Glutamatergic neuron (in vitro differentiated cells): ENCODE data around the gene RPL18. TPM values are rescaled to one million over a fixed set of nuclear protein-coding genes. Genes with fewer than 3 reads are reported as not detected.

Experiments
- DNase-seq: peaks from one replicate; pipeline ENCODE4 v3.0.0; 2022
- H3K27ac Mint-ChIP-seq: one replicate; pipeline ENCODE4 v1.8.0; 2020; ENCODE audit warnings: mild to moderate bottlenecking, mixed read lengths, inconsistent platforms; ENCODE audit not compliant: unreplicated experiment
- H3K27me3 Mint-ChIP-seq: one replicate; pipeline ENCODE4 v1.8.0; 2020; ENCODE audit warnings: mild to moderate bottlenecking, moderate library complexity, mixed read lengths, inconsistent platforms; ENCODE audit not compliant: unreplicated experiment
- H3K36me3 Mint-ChIP-seq: one replicate; pipeline ENCODE4 v1.8.0; 2020; ENCODE audit warnings: mild to moderate bottlenecking, mixed read lengths, inconsistent platforms; ENCODE audit not compliant: unreplicated experiment
- H3K4me1 Mint-ChIP-seq: one replicate; pipeline ENCODE4 v1.8.0; 2020; ENCODE audit warnings: mild to moderate bottlenecking, low read depth, mixed read lengths, inconsistent platforms; ENCODE audit not compliant: unreplicated experiment
- H3K4me3 Mint-ChIP-seq: one replicate; pipeline ENCODE4 v1.8.0; 2020; ENCODE audit warnings: mild to moderate bottlenecking, mixed read lengths, inconsistent platforms; ENCODE audit not compliant: unreplicated experiment
- H3K9me3 Mint-ChIP-seq: one replicate; pipeline ENCODE4 v1.8.0; 2020; ENCODE audit warnings: mild to moderate bottlenecking, moderate library complexity, mixed read lengths, inconsistent platforms; ENCODE audit not compliant: unreplicated experiment
- total RNA-seq: library from RNA; stranded (reverse); fragmentation: NEBNext Ultra II Directional; extraction: Animal tissue kit (Norgen Biotek cat#: 25700); gene quantifications from one replicate; pipeline ENCODE4 v1.2.1, GENCODE V29; 2021; ENCODE audit not compliant: unreplicated experiment
- TF ChIP-seq, protein P1 (sequence below): fragments of 200-600 bp; sonication (generic); IDR thresholded peaks from one replicate; pipeline ENCODE4 v1.5.0; 2021; ENCODE audit not compliant: partially characterized antibody, unreplicated experiment

The RPL18 gene
- total RNA-seq, 1 donor from 2014 or later = 1,011 TPM

DNA sequence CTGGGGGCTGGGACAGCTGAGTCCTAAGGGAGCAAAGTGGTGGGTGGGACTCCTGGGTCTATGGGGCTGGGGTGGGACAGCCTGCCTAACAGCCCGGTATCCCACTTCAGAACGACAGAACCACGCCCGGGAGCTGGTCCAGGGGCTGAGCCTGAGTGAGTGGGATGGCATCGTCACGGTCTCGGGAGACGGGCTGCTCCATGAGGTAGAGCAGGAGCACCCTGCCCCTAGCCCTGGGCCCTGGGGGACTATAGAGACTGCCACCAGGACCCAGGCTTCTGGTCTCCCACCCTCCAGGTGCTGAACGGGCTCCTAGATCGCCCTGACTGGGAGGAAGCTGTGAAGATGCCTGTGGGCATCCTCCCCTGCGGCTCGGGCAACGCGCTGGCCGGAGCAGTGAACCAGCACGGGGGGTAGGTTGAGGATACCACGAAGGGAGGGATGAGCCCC lies 8.9 kb upstream of the RPL18 start:
- peaks cover 14% of the 10 kb centered on the region for H3K9me3 Mint-ChIP-seq
- TF ChIP-seq, protein P1, sequence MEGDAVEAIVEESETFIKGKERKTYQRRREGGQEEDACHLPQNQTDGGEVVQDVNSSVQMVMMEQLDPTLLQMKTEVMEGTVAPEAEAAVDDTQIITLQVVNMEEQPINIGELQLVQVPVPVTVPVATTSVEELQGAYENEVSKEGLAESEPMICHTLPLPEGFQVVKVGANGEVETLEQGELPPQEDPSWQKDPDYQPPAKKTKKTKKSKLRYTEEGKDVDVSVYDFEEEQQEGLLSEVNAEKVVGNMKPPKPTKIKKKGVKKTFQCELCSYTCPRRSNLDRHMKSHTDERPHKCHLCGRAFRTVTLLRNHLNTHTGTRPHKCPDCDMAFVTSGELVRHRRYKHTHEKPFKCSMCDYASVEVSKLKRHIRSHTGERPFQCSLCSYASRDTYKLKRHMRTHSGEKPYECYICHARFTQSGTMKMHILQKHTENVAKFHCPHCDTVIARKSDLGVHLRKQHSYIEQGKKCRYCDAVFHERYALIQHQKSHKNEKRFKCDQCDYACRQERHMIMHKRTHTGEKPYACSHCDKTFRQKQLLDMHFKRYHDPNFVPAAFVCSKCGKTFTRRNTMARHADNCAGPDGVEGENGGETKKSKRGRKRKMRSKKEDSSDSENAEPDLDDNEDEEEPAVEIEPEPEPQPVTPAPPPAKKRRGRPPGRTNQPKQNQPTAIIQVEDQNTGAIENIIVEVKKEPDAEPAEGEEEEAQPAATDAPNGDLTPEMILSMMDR = no peak
- no peak overlapping the region for H3K27ac Mint-ChIP-seq
- no peak overlapping the region for H3K4me3 Mint-ChIP-seq
- H3K4me1 Mint-ChIP-seq = peaks cover 18% of the 10 kb centered on the region
- DNase-seq = no peak
- peaks cover 8% of the 10 kb centered on the region for H3K27me3 Mint-ChIP-seq
- no peaks in the 10 kb centered on the region for H3K36me3 Mint-ChIP-seq

DNA sequence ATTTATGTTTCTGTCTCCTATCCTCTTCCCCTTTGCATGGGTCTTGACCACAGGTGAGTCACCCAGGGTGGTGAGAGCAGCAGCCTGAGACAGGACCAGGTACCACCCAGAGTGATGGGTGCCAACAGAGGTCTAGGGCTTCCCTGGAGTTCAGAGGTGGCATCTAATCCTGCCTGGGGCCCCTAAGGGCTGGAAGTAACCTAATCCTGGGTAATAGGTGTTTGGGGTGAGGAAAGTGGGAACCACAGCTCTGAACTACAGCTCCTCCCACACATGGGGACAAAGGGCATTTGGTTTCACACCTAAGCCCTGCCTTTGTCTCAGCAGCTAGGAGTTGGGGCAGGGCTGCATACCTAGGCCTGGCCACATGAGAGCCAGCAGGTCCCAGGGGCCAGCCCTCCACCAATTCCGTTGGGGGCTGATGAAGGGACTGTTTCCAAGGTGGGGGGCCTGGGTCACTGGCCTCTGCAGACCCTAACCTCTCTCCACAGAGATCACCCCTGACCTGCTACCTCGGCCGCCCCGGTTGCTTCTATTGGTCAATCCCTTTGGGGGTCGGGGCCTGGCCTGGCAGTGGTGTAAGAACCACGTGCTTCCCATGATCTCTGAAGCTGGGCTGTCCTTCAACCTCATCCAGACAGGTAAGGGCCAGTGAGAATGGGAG lies 8.4 kb upstream of the RPL18 start:
- DNase-seq = no peak
- TF ChIP-seq, protein P1 = no peak
- peaks cover 21% of the 10 kb centered on the region for H3K4me1 Mint-ChIP-seq
- no peak overlapping the region for H3K27ac Mint-ChIP-seq
- peaks cover 14% of the 10 kb centered on the region for H3K9me3 Mint-ChIP-seq
- H3K4me3 Mint-ChIP-seq = peak overlapping the region; percentile 20
- peaks cover 10% of the 10 kb centered on the region for H3K27me3 Mint-ChIP-seq
- no peaks in the 10 kb centered on the region for H3K36me3 Mint-ChIP-seq

DNA sequence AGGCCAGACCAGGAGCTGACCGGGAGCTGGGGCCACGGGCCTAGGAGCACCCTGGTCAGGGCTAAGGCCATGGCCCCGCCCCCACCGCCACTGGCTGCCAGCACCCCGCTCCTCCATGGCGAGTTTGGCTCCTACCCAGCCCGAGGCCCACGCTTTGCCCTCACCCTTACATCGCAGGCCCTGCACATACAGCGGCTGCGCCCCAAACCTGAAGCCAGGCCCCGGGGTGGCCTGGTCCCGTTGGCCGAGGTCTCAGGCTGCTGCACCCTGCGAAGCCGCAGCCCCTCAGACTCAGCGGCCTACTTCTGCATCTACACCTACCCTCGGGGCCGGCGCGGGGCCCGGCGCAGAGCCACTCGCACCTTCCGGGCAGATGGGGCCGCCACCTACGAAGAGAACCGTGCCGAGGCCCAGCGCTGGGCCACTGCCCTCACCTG lies 6.9 kb upstream of the RPL18 start:
- Mint-ChIP-seq H3K9me3 (peaks cover 13% of the 10 kb centered on the region), H3K27ac (no peak overlapping the region), H3K27me3 (peaks cover 12% of the 10 kb centered on the region), H3K36me3 (no peaks in the 10 kb centered on the region), H3K4me3 (peak overlapping the region; percentile 98), H3K4me1 (peaks cover 27% of the 10 kb centered on the region)
- DNase-seq = no peak
- TF ChIP-seq, protein P1 = no peak

DNA sequence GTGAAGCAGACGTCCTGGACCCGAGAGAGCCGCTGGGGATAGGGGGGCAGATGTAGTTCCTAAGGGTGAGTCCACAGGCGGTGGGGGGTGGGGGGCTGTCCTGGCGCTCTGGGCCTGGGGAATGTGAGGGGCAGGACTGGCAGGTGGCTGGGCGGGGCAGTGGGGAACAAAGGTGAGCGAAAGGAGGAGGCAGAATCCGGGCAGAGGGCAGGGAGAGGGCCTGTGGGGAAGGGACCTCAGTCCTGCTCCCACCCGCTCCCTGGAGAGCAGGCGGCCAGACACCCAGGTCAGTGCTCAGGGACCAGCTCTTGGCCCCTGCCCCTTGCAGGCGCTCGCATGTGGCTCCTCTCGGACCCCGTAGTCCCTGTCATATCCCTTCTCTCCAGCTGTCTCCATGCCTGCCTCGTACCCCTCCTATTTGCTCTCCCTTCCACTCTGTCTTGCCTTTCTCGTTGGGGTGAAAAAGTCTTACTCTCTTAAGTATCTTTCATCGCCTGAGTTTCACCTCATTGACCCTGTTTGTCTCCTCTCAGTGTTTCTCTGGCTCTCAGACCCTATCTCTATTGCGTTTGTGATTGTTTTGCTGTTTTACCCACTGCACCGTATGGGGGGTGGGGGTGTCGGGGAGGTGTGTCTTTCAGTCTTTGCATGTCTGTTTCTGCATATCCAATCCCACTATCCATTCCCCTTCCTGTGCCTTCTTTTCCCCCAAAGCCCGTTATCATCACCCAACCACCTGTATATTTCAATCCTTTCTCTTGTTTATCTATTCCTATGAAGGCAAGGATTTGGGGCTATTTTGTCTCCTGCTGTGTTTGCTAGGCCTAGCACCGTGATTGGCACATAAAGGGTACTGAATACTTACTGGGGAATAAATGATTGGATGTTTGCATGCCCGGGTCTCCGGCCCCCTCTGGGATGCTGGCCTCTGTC lies 6.1 kb upstream of the RPL18 start:
- Mint-ChIP-seq H3K9me3 (peaks cover 13% of the 10 kb centered on the region), H3K27me3 (peaks cover 12% of the 10 kb centered on the region), H3K27ac (peak overlapping the region; percentile 90), H3K36me3 (no peaks in the 10 kb centered on the region), H3K4me1 (peaks cover 24% of the 10 kb centered on the region), H3K4me3 (peak overlapping the region; percentile 98)
- TF ChIP-seq, protein P1 = no peak
- peak; percentile 54 for DNase-seq
